NK-92 treated with Interleukin-12 subunit alpha and Interleukin-12 subunit beta, amount 100 ng/mL, for 24 hours (cell line): ENCODE data around the gene ABHD1.
"Not testable (repeated sequence)": the region's sequence is repeated elsewhere in the genome, so short reads cannot be mapped to it uniquely, and the experiment has no call there.

Experiments
- DNase-seq: peaks from one replicate; lab custom pipeline; 2025; lab: John Stamatoyannopoulos, UW

The ABHD1 gene

DNA sequence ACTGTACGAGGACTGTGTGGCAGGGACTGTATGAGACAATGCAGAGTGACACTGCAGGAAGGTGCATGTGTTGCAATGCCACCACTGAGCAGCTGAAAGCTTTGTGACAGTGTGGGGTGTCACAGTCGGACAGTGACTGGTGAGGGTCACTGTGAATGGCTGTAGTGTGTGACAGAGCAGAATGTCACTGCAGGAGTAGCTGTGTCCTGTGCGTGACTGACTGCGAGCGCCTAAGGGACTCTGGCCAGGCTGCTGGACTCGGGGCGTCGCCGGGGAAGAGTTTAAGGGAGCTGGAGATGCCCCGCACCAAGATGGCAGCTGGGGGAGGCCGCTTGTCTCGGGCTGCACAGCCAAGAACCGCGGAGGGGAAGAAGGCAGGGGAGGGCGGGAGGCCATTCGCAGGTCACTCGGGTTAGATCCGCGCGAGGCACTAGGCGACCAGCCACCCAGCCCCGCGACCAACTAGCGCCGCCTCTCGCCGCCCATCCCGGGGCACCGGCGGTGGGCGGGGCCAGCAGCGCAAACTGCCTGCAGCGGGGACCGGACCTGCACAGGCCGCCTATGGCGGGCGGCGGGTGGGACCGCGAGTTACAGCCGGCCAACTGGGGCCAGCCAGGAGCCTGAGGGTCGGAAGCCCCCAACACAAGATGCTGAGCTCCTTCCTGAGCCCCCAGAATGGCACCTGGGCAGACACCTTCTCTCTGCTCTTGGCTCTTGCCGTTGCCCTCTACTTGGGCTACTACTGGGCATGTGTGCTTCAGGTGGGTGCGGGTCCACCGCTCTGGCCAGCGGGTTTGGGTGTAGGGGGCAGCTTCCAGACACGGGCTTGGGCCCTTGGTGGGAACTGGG, at the start of gene ABHD1:
Gene ABHD1 (plus strand): TSS at position 514 of the 849 bp plus-strand sequence. CDS start 134 bp downstream, at position 648.
- no peak for DNase-seq

- no peak for DNase-seq
These were observed 48.7 kb upstream of the ABHD1 start for GRCh38 chr2:27074738-27075565.

GRCh38 chr2:27075566-27075871, 48.1 kb upstream of the ABHD1 start:
- not testable (repeated sequence) for DNase-seq

DNA sequence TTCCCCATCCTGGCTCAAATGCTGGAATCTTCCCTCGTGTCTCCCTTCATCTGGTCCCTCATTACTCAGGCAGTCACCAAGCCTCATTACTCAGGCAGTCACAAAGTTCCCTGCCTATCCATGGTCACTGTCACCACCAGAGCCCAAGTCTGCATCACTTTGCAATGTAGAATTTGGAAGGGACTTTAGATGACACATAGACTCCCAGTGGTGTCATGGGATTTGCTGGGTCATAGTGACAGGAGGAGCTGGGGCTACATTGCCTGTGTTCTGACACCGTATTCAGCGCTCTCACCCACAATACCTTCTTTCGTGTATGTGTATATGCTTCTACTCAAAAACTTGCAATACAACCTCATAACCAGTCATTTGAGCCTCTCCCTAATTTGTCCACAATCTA, 47.3 kb upstream of the ABHD1 start:
- no peak for DNase-seq

GRCh38 chr2:27077231-27077630, 46.4 kb upstream of the ABHD1 start:
- no peak for DNase-seq

DNA sequence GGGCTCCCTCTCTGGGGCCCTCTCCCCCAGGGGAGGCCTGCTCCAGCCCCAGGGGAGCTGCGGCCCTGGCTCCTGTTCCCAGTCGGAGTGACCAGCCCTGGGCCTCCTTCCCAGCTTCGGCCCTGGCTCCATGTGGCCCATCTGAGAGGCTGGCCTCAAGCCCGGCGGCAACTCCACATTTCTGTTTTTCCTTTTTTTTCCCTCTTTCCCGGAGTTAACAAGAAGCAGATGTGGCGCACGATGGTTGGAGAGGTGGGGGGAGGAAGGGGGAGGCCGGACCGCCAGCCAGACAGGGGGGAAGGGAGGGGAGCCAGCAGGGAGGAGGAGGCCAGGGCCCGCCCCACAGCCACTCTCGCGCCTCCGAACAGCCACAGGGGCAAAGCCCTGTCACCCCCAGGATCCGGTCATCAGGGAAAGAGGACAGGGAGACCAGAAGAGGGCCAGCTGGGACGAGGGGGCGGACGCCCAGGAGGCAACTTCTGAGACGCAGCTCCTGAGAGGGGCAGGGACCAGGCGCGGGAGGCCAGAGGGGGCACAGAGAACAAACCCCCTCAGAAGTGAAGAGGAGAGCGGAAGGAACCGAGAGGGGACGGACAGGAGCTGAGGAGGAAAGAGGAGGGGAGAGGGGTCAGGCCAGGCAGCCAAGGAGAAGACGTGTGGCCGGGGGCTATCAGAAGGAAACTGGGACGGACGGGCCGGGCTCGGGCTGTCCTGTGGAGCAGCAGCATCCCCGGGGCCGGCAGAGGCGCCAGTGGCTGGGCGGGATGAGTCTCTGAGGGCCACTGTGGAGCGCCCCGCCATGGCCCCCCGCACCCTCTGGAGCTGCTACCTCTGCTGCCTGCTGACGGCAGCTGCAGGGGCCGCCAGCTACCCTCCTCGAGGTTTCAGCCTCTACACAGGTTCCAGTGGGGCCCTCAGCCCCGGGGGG, 45.1 kb upstream of the ABHD1 start, which contains the start of gene EMILIN1:
Gene EMILIN1 (plus strand): TSS at position 349 of the 928 bp plus-strand sequence. CDS start 451 bp downstream, at position 800.
- DNase-seq: no peak

- DNase-seq: no peak
These were observed 44.1 kb upstream of the ABHD1 start for GRCh38 chr2:27079233-27080139.

DNA sequence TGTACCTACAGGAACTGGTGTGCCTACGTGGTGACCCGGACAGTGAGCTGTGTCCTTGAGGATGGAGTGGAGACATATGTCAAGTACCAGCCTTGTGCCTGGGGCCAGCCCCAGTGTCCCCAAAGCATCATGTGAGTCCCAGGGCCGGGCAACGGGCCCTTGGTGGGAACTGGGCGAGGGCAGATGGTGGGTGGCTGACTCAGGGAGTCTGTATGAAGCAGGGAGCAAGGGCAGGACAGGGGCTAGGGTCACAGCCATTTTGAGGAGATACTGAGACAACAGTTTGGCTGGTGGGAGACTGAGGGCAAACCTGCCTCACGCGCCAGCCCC, 43.5 kb upstream of the ABHD1 start:
- no peak for DNase-seq

DNA sequence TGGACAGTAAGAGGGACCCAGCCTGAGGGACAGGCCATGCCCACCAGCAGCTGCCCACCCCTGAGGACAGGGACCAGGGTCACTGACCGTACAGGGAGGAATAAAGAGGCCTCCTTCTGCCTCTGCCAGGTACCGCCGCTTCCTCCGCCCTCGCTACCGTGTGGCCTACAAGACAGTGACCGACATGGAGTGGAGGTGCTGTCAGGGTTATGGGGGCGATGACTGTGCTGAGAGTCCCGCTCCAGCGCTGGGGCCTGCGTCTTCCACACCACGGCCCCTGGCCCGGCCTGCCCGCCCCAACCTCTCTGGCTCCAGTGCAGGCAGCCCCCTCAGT, 43.0 kb upstream of the ABHD1 start:
- no peak for DNase-seq

DNA sequence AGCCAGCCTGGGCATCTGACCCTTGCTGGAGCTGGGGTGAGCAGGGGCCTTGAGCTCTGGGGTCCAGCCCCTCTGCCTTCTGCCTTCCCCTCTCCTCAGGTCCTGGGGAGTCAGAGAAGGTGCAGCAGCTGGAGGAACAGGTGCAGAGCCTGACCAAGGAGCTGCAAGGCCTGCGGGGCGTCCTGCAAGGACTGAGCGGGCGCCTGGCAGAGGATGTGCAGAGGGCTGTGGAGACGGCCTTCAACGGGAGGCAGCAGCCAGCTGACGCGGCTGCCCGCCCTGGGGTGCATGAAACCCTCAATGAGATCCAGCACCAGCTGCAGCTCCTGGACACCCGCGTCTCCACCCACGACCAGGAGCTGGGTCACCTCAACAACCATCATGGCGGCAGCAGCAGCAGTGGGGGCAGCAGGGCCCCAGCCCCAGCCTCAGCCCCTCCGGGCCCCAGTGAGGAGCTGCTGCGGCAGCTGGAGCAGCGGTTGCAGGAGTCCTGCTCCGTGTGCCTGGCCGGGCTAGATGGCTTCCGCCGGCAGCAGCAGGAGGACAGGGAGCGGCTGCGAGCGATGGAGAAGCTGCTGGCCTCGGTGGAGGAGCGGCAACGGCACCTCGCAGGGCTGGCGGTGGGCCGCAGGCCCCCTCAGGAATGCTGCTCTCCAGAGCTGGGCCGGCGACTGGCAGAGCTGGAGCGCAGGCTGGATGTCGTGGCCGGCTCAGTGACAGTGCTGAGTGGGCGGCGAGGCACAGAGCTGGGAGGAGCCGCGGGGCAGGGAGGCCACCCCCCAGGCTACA, 41.4 kb upstream of the ABHD1 start:
- no peak for DNase-seq

GRCh38 chr2:27082773-27083409, 40.7 kb upstream of the ABHD1 start:
- DNase-seq: no peak

DNA sequence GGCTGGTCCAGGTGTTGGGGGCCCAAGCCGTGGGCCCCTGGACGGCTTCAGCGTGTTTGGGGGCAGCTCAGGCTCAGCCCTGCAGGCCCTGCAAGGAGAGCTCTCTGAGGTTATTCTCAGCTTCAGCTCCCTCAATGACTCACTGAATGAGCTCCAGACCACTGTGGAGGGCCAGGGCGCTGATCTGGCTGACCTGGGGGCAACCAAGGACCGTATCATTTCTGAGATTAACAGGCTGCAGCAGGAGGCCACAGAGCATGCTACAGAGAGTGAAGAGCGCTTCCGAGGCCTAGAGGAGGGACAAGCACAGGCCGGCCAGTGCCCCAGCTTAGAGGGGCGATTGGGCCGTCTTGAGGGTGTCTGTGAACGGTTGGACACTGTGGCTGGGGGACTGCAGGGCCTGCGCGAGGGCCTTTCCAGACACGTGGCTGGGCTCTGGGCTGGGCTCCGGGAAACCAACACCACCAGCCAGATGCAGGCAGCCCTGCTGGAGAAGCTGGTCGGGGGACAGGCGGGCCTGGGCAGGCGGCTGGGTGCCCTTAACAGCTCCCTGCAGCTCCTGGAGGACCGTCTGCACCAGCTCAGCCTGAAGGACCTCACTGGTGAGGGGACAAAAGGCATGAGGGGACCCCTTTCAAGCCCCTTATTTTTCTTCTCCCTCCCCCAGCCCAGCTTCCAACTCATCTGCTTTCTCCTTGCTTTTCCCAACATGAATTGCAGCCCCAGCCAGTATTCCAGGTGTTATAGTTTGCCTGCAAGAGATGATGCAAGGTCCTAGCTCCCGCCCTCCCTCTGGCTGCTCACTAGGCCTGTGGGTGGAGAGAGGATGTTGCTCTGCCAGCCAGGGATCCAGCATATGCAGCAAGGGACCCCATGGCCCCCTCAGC, 40.0 kb upstream of the ABHD1 start:
- DNase-seq: no peak

GRCh38 chr2:27084297-27085061, 39.1 kb upstream of the ABHD1 start:
- no peak for DNase-seq

DNA sequence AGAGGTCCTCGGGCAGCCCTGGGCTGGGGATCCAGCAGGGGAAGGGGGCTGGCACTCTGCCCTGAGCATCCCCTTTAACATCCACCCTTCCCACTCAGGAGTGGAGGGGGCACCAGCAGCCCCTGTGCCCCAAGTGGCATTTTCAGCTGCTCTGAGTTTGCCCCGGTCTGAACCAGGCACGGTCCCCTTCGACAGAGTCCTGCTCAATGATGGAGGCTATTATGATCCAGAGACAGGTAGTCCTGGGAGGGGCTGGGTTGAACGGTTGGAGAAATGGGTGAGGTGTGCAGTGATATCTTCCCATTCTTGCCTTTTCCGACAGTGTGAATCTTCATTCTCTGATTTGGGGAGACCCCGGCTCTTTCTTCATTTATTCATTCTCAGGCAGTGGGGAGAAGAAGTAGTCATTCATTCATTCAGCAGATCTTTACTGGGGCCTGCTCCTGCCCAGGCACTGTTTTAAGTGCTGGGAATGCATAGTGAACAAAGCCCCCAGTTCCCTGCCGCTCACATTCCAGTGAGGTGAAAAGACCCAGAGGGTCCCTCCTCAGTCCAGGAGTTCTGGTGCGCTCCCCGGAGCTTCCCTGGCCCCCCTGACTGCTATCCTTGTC, 38.4 kb upstream of the ABHD1 start:
- no peak for DNase-seq

GRCh38 chr2:27085673-27086089, 37.9 kb upstream of the ABHD1 start:
- DNase-seq: no peak

DNA sequence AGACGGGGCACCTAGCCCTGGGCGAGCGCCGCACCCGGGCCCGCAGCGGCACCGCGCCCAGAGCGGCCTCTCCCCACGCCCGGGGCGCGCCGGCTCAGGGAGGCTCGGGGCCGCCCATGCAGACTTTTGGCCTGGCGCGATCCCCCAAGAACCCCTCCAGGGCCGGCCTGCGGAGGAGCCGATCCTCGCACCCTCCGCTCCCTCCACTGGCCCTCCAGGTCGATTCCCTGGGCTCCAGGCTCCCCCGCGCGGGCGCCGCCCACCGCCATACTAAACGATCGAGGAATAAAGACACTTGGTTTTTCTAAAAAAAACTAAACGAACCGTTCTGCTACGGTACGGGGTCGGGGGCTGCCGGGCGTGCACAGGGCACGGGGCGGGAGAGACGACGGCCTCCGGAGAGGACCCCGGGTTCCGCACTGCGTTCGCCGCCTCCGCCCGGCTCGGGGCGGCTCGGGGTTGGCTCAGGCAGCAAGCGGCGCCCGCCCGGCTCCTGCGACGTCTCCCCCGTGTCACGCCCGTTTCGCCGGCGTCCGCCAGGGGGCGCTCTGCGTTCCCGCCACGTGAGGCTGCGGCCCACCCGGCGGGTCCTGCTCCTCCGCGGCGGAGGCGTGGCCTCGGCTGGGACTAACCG, 37.4 kb upstream of the ABHD1 start:
- peak; percentile 84 for DNase-seq
